HG03442 (cell line): ENCODE data around the gene ZNF821.
"Not testable (repeated sequence)": the region's sequence is repeated elsewhere in the genome, so short reads cannot be mapped to it uniquely, and the experiment has no call there.

Source experiments
- ATAC-seq: cut with Tn5 transposase; IDR thresholded peaks from one replicate; pipeline ENCODE4 v1.9.1; 2021; ENCODE audit warnings: mild to moderate bottlenecking, moderate library complexity; ENCODE audit not compliant: unreplicated experiment

Gene ZNF821

DNA sequence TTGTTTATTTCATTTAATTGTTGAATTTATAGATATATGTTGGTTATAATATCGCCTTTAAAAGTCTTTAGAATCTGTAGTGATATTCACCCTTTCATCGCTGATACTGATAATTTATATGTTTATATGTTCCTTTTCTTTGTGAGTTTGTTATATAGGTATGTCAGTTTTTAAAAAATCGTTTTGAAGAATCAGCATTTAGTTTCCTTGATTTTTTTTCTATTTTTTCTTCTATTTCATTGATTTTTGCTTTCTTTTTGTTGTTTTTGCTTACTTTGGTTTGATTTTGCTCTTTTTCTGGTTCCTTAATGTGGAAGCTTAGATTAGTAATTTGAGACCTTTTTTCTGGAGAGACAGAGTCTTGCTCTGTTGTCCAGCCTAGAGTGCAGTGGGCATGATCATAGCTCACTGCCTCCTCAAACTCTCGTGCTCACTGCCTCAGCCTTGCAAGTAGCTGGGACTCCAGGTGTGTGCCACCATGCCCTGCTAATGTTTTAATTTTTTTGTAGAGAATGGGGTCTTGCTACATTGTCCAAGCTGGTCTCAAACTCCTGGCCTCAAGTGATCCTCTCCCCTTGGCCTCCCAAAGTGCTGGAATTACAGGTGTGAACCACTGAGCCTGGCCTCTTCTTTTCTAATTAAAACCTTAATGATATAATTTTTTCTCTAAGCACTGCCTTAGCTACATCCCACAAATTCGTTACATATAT, 18.8 kb upstream of the ZNF821 start:
- no peak for ATAC-seq

DNA sequence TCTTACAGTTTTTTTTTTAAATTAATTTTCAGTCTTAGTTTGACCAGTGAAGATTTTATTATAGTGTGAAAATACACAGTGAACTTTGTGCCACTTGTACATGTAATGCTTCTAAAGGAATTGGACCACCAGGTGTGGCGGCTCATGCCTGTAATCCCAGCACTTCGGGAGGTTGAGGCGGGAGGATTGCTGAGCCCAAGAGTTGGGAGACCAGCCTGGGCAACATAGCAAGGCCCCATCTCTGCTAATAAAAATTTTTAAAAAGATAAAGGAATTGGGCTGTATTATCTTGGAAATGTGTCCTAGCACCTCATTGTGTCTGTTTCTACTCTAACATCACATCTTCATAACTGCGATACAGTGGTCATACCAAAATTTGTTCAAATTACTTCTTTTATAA, 15.2 kb upstream of the ZNF821 start:
- no peak for ATAC-seq

DNA sequence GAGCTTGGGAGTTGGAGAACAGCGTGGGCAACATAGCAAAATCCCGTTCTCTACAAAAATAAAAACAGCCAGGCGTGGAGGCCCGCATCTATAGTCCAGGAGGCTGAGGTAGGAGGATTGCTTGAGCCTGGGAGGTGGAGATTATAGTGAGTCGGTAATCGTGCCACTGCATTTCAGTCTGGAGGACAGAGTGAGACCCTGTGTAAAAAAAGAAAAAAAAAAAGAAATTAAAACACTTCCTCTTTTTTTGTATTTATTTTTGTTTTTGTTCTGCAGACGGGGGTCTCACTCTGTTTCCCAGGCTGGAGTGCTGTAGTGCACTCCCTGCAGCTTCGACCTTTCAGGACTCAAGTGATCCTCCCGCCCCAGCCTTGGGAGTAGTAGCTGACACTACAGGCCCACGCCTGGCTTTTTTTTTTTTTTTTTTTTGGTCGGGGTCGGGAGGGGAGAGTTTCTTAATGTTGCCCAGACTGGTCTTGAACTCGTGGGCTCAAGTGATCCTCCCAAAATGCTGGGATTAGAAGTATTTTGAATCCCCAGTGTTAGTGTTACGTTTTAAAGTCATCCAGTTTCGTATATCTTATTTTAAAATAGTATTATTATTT, 12.9 kb upstream of the ZNF821 start:
- ATAC-seq: no peak

DNA sequence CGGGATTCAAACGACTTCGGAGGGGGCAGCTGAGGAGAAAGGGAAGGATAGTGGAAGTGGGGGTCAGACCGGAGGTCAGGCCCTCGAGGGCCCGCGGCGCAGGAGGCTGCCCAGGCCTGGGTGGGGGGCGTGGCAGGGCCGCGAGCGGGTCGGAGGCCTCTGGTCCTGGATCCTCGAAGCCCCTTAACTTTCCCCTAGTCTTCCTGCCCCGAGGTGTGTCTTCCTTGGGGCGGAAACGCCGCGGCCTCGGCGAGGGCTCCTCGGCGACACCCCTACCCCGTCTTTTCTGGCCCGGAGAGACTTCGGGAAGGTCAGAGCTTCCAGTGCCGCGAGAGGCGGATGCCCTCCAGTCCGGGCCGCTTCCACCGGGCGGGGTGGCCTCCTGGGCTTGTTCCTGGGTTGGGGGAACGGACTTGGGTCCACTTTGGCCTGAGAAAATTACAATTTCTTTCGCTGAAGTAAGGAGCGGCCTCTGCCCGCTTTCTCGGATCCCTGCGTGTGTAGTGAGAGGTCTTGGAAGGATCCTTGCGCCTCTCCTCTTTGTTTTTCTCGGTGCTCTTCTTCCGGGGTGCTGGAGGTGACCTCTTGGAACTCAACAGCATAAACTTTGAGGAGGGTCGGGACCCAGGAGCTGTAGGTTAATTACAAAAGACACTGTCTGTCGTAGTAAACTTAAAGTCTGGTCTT, 11.8 kb upstream of the ZNF821 start:
- peak; percentile 15 for ATAC-seq

DNA sequence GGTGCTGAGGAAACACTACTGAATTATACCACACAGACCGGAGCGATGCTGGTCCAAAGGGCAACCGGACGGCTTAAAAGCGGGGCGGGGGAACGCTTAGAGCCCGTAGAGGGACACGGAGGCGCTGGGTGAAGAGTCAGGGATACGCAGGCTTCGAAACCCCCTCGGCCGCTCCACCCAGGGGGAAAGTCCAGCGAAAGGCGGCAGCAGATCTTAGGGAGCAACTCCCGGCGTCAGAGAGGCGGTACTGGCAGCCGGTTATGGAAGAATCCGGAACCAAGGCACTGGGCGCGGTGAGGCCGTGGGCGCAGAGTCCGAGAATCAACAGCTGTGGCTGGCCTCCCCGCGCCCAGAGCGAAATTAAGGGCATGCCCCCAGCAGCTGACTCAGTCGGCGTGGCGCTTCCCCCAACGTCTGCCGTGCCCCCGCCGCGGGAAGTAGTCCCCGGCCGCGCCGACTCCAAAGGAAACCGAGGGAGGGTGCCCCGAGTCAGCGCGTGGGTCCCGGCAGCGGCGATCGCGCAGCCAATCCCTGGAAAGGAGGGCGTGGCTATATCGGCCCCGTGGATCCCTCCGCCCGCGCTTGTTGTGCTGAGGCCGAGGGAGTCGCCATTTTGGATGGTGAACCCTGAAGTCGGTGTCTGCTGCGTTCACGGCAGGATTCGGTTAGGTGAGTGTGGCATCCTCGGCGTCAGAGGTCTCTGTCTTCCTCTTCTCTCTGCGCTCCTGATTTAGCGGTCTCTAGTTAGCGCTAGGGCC, 11.1 kb upstream of the ZNF821 start, which contains the start of gene IST1:
Gene IST1 (plus strand): TSS at position 611 of the 758 bp plus-strand sequence. CDS start 20,110 bp downstream, outside the sequence.
- peak; percentile 83 for ATAC-seq

DNA sequence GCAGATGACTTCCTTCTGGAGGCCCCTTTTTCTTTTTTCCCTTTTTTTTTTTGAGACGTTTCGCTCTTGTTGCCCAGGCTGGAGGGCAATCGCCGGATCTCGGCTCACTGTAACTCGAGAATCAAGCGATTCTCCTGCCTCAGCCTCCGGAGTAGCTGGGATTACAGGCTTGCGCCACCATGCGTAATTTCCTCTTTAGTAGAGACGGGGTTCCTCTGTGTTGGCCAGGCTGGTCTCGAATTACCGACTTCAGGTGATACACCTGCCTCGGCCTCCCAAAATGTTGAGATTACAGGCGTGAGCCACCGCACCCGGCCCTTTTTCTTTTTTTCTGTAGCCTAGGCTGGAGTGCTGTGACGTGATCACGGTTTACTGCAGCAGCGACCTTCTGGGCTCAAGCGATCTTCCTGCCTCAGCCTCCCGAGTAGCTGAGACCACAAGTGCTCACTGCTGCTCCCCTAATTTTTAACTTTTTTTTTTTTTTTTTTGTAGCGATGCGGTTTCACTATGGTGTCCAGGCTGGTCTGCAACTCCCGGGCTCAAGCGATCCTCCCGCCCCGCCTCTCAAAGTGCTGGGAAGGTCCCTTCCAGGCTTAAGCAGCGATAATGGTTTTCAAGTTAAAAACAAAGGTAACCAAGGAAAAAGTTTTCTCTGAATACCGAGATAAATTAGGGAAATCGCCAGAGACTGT, 10.4 kb upstream of the ZNF821 start:
- peak; percentile 1 for ATAC-seq

DNA sequence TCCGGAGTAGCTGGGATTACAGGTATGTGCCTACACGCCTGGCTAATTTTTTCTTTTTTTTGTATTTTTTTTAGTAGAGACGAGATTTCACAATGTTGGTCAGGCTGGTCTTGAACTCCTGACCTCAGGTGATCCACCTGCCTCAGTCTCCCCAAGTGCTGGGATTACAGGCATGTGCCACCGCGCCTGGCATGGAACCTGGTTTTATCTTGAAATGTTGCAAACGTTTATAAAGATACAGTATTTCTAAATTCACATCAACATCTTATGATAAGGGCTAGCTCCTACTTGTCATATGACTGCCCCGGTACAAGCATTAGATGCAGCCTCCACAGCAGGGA, 9.9 kb upstream of the ZNF821 start:
- no peak for ATAC-seq

DNA sequence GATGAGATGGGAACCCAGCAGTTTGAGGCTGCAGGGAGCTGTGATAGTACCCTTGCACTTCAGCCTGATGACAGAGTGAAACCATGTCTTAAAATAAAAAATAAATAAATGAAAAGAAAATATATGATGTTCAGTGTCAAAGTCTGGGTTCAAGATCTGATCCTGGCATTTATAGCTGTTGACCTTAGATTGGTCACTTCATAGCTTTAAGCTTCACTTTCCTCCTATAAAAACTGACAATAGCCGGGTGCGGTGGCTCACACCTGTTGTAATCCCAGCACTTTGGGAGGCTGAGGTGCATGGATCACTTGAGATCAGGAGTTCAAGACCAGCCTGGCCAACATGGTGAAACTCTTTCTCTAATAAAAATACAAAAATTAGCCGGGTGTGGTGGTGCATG, 5.2 kb upstream of the ZNF821 start:
- ATAC-seq: no peak

DNA sequence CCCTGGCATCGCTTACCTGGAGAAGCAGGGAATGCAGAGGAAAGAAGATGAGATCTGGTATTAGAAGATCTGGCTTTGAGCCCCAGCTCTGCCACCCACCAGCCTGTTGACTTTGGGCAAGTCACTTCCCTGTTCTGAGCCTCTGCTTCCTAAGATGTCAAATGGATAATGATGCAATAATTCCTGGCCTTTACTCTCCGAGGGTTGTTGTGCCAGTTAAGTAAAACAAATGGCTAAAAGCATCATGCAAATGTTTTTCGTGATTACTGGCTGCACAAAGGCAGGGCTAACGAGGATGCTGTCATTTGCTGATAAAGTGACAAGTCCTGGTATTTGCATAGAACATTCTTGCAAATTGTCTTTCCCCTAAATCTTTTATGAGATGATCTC, 1.3 kb upstream of the ZNF821 start:
- no peak for ATAC-seq

DNA sequence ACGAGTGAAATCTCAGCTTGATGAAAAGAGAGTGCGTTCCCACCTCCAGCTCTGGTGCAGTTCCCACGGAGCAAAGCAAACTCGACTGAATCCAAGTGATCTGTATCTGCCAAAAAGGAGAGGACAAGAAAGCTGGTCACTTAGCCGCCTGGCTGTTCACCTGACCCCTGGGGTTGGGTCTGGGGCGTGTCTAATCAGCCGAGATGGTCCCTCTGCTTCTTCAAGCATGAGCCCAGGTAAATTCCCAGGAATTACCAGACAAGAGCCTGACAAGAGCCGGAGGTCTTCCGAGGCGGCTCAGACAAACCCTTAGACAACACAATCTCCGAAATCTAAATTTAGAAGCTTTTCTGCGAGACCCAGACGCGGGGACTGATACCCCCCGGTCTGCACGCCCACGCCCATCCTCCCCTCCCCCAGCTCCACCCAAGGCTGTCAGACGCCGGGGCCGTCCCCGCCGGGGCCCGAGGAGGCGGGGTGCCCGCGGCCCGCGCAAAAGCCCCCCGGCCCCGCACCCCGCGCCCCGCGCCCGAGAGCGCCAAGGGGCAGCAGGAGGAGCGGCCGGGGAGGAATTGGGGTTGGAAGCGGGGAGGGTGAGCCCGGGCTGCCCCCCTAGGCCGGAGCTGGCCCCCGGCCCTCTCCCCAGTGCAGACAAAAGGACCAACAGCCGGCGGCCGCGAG, 674 bp downstream of the ZNF821 start:
- peak; percentile 37 for ATAC-seq

DNA sequence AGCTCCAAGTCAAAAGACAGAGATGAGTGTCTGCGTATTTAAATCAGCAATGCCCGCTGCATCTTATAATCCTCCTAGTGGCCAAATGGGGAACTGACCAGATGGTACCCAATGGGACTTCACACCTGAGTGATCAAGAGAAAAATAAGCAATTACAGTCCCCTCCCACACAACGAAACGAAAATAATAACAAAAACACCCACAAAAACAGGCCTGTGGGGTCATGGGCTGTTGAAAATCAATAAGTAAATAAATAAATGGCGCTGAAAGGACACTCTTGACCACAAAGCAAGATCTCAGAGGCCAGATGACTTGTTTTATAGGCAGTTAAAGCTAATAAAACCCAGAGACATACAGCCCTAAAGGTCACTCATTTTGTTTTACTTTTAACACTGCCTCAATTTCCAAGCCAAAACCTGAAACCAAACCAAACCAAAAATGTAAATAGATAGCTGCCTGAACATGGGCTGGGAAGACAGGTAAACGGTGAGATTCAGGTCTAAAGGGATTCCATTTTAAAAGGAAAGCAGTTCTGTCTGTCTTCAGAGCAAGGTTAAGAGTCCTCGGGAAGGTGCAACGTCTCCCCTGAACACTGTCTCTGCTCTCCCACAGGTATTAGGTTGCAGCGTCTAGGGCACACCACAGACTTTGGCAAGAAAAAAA, 1.3 kb downstream of the ZNF821 start:
- ATAC-seq: peak; percentile 10

DNA sequence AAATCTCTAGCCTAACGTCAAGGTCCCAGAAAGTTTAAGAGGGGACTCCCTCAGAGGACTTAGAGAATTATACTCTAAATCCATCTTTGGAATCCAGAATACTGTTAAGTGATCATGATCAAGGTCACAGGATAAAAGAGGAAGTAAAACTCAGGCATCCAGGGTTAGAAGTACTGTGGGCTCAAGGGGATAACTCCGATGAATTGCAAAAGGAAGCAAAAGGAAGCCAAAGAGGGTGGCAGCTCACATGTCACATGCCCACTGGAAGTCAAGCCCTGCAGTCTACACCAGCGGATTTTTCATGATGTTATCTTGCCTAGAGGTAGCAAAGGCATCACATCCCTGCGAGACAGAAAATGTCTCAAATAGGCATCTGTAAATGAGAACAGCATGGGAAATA, 3.8 kb downstream of the ZNF821 start:
- no peak for ATAC-seq

DNA sequence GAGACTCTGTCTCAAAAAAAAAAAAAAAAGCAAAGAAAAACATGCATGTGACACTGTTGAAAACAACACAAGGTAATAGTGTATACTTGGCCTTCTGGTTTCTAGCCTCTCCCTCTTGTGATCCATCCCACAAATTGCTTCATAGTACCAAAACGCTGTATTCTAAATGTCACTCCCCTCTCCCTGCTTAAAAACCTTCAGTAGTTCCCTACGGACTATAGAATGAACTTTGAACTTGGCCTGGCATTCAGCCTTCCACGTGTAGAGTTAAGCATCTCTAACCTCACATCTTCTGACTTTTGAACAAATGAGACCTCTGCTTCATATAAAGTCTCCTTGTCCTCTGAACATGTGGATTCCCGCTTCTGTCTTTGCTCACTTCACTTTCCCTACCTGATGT, 5.1 kb downstream of the ZNF821 start:
- no peak for ATAC-seq

DNA sequence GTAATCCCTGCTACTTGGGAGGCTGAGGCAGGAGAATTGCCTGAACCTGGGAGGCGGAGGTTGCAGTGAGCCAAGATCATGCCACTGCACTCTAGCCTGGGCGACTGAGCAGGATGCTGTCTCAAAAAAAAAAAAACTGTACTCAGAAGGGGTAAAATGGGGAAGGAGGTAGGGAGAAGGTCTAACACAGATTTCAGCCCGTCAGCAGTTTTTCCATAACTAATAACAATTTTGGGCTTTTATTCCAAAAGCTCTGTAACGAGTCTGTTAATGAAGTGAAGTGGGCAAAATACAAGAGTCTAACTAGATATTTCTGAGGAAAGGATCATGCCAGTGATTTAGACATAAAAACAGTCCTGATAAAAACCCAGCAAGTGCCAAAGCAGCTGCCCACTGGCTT, 10.8 kb downstream of the ZNF821 start:
- no peak for ATAC-seq

DNA sequence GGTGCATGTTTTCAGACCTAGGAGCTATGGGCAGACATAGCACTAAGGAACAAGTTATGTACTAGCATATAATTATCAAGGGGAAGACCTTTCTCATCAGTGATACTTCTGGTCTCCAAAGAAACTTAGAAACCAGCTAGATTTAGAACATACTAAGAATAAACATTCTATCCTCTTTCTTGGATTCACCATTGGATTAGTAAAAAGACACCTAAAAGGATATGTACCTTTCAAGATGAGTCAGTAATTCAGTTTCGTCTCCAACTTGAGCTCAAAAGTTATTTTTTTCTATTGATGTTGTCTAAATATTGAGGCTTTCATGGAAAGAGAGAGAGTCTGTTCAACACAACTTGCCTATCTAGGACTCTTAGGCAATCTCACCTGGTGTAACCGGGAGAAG, 13.2 kb downstream of the ZNF821 start:
- no peak for ATAC-seq

DNA sequence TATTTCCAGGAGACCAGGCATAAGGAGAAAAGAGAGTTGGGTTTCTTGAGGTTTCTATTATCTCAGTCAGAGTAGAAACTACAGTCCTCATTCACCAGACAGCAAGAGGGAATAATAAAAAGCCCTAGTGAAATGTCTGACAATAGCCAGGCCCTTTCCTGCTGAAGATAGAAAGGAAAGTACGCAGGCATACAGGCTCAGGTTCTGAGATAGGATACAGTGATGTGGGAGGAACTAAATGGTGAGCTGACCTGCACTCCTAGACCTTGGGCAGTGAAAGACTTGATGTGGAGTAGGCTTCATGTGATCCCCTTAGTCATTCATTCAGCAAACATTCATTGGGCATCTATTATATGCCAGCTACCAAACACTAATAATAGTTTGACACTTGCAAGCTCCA, 14.9 kb downstream of the ZNF821 start:
- ATAC-seq: no peak

DNA sequence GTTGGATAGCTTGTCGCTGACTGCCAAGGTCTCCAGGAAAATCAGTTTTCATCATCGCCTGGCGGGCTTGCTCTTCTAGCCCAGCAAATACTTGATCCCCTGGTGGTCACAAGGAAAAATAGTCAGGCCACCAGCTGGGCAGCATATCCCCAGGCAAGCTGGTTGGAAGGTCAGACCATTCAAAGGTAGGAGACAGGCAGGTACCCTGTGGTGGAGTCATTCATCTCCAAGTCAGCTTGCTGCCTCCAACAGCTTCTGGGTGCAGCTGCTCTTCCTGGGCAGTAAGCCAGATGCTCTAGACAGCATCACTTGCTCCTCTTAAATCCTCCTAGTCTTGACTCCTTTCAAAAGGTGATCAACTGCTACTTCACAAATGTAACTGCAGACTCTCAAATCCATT, 16.0 kb downstream of the ZNF821 start:
- no peak for ATAC-seq

DNA sequence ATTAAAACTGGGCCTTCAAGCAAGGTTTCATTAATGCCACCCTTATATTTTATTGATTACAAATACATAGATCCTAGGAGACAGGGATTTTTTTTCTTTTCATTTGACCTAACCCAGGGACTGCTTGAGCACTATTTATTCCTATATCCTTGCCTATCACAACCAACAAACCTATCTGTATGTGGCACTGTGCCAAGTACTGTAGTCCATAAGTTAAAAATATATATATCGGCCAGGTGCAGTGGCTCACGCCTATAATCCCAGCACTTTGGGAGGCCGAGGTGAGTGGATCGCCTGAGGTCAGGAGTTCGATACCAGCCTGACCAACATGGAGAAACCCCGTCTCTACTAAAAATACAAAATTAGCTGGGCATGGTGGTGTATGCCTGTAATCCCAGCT, 16.8 kb downstream of the ZNF821 start:
- ATAC-seq: not testable (repeated sequence)

DNA sequence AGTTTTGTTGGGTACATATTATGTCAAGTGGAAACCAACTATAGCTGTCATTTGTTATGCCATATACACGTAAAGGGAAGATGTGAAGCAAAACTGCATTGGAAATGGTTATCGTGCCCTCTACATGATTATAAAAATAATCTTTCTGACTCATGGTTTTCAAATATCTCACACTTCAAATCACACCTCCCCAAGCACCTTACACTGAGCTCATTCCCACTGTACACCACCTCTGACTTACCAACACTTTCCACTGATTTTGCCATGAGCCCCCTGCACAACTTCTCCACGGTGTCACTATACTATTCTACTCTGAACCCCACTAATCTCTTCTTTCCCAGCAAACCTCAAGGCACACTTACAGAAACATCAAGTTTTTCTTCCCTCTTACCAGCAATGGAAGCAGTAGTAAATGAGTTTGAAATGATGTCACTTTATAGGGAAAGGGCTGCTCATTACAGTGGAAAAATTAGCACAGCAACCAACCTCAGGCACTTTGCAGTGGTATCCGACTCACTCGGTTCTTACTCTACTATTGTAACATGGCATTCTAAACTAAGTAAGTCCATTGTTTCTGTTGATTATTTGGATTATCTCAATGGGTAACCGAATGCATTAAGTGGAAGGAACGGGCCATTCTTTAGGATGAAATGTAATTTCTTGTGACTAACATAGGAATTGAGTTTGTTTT, 18.7 kb downstream of the ZNF821 start:
- no peak for ATAC-seq
